ENCODE results near the gene ARHGAP10. TPM values are rescaled to one million over a fixed set of nuclear protein-coding genes. Genes with fewer than 3 reads are reported as not detected.
A peak's percentile ranks its signal among the peaks of the same experiment; 100 is the strongest.

ARHGAP10 gene
- total and polyA plus RNA-seq, 12 donors, result 33.9 to 71.1 (median 60.7) TPM

DNA sequence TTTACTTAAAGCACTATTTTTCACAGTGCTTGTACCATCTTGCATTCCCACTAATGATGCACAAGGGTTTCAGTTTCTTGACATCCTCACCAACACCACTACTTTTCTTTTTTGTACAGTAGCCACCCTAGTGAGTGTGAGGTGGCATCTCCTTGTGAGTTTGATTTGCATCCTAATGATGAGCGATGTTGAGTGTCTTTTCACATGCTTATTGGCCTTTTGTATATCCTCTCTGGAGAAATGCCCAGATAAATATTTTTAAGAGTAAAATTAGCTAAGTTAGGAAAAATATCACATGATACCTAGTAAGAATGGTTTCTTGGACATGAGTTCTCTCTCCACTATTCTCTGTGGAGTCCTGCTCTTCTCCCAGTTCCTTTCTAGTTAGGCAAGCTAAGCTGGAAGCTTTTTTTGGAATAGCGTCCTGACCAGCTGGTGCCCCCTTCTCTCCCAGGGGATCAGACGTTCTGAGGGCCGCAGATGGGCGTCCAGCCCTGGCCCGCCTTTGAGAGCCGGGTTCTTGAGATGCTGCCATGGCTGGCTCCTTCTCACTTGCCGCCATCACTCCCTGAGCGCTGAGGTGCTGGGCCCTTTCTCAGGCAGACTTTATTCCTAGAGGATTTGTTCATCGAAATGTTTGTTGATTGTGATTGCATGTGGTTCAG lies 132.1 kb downstream of the ARHGAP10 start:
- H3K27ac ChIP-seq, result peak overlapping the region in 8 of 10 donors; percentile 1 to 69 (median 34)
- H3K9me3 ChIP-seq, result no peaks in the 10 kb centered on the region
- ATAC-seq (peak in 6 of 8 donors; percentile 15 to 42 (median 25)), DNase-seq (peak in 1 of 2 donors; percentile 34)
- H3K4me1 ChIP-seq, result peaks cover 3 to 59% (median 27%) of the 10 kb centered on the region in 9 donors
- no peak for TF ChIP-seq CTCF (IDR thresholded peaks at IDR 0.05)
- H3K4me3 ChIP-seq, result no peak overlapping the region
- H3K36me3 ChIP-seq, result peaks cover 0 to 38% (median 4%) of the 10 kb centered on the region in 9 donors
- H3K27me3 ChIP-seq, result no peaks in the 10 kb centered on the region
- 66 to 75% methylated on average over 10 of the region's 10 CpGs for WGBS, 2 donors
- intact Hi-C loops (cut with DNase I), result loop anchor here in 3 of 10 donors (2.0 to 5.0 kb wide), 3 partner anchors 35 to 142 kb away; no protein-coding TSS in a partner anchor

DNA sequence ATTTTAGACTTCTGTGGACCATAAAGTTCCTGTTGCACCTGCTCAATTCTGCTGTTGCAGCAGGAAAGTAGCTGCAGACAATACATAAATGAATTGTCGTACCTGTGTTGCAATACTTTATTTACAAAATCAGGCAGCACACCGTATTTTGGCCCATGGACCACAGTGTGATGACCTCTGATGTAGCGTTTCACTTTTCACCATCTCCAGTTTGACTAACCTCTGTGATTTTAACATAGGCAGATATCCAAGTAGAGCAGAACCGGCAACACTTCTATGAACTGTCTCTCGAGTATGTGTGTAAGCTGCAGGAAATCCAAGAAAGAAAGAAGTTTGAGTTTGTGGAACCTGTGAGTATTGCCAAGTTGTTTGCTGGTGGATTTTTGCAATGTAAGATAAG lies 132.7 kb downstream of the ARHGAP10 start:
- DNase-seq (no peak), ATAC-seq (no peak)
- no peak for TF ChIP-seq CTCF (IDR thresholded peaks at IDR 0.05)
- no peak overlapping the region for H3K4me3 ChIP-seq
- intact Hi-C loops (cut with DNase I), result loop anchor here in 5 of 10 donors (2.0 to 5.0 kb wide), 6 partner anchors 36 to 347 kb away; partner anchors contain the start of gene ARHGAP10 (in 1 of the 5)
- peak overlapping the region in 6 of 10 donors; percentile 1 to 69 (median 34) for H3K27ac ChIP-seq
- H3K36me3 ChIP-seq, result peaks cover 0 to 39% (median 4%) of the 10 kb centered on the region in 9 donors
- H3K4me1 ChIP-seq, result peaks cover 3 to 58% (median 27%) of the 10 kb centered on the region in 9 donors
- H3K9me3 ChIP-seq, result no peaks in the 10 kb centered on the region
- H3K27me3 ChIP-seq, result no peaks in the 10 kb centered on the region
- WGBS, 2 donors, result 57 to 72% methylated on average over 5 of the region's 5 CpGs

GRCh38 chr4:147865926-147866325 lies 134.0 kb downstream of the ARHGAP10 start:
- Histone ChIP-seq H3K4me1 (peaks cover 2 to 53% (median 27%) of the 10 kb centered on the region in 9 donors), H3K27ac (peak overlapping the region in 5 of 10 donors; percentile 9 to 38 (median 32)), H3K36me3 (peaks cover 0 to 39% (median 4%) of the 10 kb centered on the region in 9 donors), H3K27me3 (no peaks in the 10 kb centered on the region), H3K9me3 (no peaks in the 10 kb centered on the region), H3K4me3 (no peak overlapping the region)
- DNase-seq (no peak), ATAC-seq (no peak)
- 57 to 61% methylated on average over 3 of the region's 3 CpGs for WGBS, 2 donors
- intact Hi-C loops (cut with DNase I), result loop anchor here in 9 of 10 donors (1.0 to 5.0 kb wide), 8 partner anchors 37 to 349 kb away; partner anchors contain the start of gene ARHGAP10 (in 1 of the 9)
- TF ChIP-seq CTCF (IDR thresholded peaks at IDR 0.05), result no peak

- ATAC-seq (peak; percentile 85 to 92 (median 89)), DNase-seq (peak; percentile 88 to 94)
- peaks cover 0 to 35% (median 0%) of the 10 kb centered on the region in 9 donors for H3K36me3 ChIP-seq
- WGBS, 2 donors, result 23 to 32% methylated on average over 2 of the region's 2 CpGs
- H3K27ac ChIP-seq, result peak overlapping the region in 2 of 10 donors; percentile 9 to 38
- peaks cover 0 to 47% (median 27%) of the 10 kb centered on the region in 9 donors for H3K4me1 ChIP-seq
- peak; percentile 99 to 100 (median 100) for TF ChIP-seq CTCF (IDR thresholded peaks at IDR 0.05)
- H3K9me3 ChIP-seq, result no peaks in the 10 kb centered on the region
- H3K27me3 ChIP-seq, result no peaks in the 10 kb centered on the region
- intact Hi-C loops (cut with DNase I), result loop anchor here (1.0 to 5.0 kb wide), 7 partner anchors 134 to 349 kb away; partner anchors contain the start of gene ARHGAP10 (in 1 of the 10)
- H3K4me3 ChIP-seq, result no peak overlapping the region
Observed at GRCh38 chr4:147866532-147867271, 134.8 kb downstream of the ARHGAP10 start.
